Mucosa of stomach (tissue), 1 donor: Measurements from ENCODE around the gene HDLBP.
A peak's percentile ranks its signal among the peaks of the same experiment; 100 is the strongest.

Source experiments
- H3K27me3 ChIP-seq: one replicate; pipeline ENCODE4 v1.7.0; 2013; ENCODE audit warnings: mild to moderate bottlenecking, low read length; ENCODE audit not compliant: control insufficient read depth, insufficient read depth
- H3K36me3 ChIP-seq: one replicate; pipeline ENCODE4 v1.7.0; 2013; ENCODE audit warnings: low read length; ENCODE audit not compliant: control insufficient read depth, insufficient read depth
- H3K4me1 ChIP-seq: one replicate; pipeline ENCODE4 v1.7.0; 2013; ENCODE audit warnings: mild to moderate bottlenecking, low read length; ENCODE audit not compliant: control insufficient read depth, insufficient read depth
- H3K4me3 ChIP-seq: one replicate; pipeline ENCODE4 v1.7.0; 2013; ENCODE audit warnings: low read length
- H3K9ac ChIP-seq: one replicate; pipeline ENCODE4 v1.7.0; 2013; ENCODE audit warnings: mild to moderate bottlenecking, low read length, moderate library complexity
- H3K9me3 ChIP-seq: one replicate; pipeline ENCODE4 v1.7.0; 2013; ENCODE audit warnings: mild to moderate bottlenecking, low read length, moderate library complexity; ENCODE audit not compliant: control insufficient read depth
- donor health status: Pancreatic carcinoma.

The HDLBP gene, protein sequence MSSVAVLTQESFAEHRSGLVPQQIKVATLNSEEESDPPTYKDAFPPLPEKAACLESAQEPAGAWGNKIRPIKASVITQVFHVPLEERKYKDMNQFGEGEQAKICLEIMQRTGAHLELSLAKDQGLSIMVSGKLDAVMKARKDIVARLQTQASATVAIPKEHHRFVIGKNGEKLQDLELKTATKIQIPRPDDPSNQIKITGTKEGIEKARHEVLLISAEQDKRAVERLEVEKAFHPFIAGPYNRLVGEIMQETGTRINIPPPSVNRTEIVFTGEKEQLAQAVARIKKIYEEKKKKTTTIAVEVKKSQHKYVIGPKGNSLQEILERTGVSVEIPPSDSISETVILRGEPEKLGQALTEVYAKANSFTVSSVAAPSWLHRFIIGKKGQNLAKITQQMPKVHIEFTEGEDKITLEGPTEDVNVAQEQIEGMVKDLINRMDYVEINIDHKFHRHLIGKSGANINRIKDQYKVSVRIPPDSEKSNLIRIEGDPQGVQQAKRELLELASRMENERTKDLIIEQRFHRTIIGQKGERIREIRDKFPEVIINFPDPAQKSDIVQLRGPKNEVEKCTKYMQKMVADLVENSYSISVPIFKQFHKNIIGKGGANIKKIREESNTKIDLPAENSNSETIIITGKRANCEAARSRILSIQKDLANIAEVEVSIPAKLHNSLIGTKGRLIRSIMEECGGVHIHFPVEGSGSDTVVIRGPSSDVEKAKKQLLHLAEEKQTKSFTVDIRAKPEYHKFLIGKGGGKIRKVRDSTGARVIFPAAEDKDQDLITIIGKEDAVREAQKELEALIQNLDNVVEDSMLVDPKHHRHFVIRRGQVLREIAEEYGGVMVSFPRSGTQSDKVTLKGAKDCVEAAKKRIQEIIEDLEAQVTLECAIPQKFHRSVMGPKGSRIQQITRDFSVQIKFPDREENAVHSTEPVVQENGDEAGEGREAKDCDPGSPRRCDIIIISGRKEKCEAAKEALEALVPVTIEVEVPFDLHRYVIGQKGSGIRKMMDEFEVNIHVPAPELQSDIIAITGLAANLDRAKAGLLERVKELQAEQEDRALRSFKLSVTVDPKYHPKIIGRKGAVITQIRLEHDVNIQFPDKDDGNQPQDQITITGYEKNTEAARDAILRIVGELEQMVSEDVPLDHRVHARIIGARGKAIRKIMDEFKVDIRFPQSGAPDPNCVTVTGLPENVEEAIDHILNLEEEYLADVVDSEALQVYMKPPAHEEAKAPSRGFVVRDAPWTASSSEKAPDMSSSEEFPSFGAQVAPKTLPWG (N-terminal part only)

DNA sequence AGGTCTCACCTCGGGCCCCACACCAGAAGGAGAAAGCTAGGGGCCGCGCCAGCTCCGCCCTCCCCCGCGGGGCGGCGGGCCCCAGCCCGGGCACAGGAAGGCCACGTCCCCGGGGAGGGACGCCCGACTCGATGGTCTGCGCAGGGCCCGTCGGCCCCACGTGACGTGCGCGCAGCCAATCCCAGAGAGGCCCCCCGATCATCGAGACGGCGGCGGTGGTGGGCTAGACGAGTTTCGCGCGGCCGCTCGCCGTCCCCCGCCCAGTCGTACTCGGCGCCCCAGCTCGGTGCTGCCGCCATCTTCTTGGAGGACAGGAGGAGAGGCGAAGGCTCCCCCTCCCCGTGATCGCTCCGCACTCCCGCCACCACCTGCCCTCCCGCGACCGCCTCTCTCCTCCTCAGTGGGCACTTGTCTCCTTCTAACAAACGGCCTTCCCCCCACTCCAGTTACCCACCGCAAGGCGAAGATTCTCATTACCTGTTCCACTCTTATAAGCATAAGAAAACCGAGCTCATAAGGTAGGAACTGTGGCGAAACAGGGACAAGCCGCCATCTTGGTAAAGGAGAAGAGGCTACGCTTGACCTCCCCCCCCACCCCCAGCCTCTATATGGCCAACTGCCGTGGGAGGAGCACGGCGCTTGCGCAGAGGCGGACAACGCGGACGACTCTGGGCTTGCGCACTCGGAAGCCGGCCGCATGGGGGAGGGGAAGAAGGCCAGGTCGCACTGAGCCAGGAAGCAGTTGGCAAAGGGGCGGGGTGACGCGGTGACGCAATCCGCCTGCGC is at the start of gene HDLBP:
Gene HDLBP, minus strand, starts transcription at position 580 of the 786 bp plus-strand sequence. CDS start 48,803 bp downstream, outside the sequence.
- H3K36me3 ChIP-seq, result no peaks in the 10 kb centered on the region
- H3K9me3 ChIP-seq, result no peaks in the 10 kb centered on the region
- H3K4me1 ChIP-seq, result peaks cover 34% of the 10 kb centered on the region
- peak within 1 kb of the TSS; percentile 58 for H3K4me3 ChIP-seq
- H3K27me3 ChIP-seq, result no peaks in the 10 kb centered on the region
- H3K9ac ChIP-seq, result peak within 1 kb of the TSS; percentile 97

DNA sequence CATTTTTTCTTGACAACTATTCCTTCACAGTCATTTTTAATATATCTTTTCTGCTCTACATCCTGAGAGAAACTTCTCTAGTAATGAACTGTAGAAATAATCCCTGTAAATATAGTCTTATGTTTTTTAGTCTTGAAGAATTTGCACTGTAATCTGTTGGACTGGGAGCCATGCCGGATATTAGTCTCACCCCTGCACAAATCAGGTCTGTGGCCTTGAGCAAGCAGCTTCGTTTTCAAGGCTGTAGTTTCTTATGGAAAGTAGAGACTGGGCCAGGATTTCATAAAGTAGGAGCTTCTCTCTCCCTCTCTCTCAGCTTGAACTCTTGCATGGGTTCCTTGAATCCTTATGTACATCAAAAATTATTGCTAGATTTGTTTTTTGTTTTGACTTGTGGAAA is 49.3 kb upstream of the HDLBP start:
- no peak overlapping the region for H3K9ac ChIP-seq
- peaks cover 4% of the 10 kb centered on the region for H3K36me3 ChIP-seq
- no peak overlapping the region for H3K4me3 ChIP-seq
- no peaks in the 10 kb centered on the region for H3K27me3 ChIP-seq
- H3K4me1 ChIP-seq, result peaks cover 54% of the 10 kb centered on the region
- no peaks in the 10 kb centered on the region for H3K9me3 ChIP-seq

DNA sequence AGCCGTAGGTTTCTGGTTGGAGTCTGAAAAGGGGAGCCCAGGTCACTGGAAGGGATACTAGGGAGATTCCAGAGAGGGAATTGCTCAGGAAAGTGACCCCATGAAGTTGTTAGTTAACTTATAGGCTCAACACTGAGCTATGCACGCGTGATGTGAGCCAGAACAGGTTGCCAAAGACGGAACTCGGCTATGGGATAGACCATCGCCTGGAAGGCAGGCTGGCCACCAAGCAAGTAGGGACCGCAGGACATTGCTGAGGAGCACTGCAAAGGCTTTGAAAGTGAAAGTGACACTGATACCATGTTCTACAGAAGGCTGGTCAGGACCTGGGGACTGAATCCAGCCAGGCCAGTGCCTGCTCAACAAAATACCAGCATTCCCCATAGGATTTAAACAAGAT is 48.0 kb upstream of the HDLBP start:
- Histone ChIP-seq H3K9me3 (no peaks in the 10 kb centered on the region), H3K4me1 (peaks cover 63% of the 10 kb centered on the region), H3K4me3 (peak overlapping the region; percentile 10), H3K27me3 (no peaks in the 10 kb centered on the region), H3K9ac (peak overlapping the region; percentile 40), H3K36me3 (peaks cover 4% of the 10 kb centered on the region)

DNA sequence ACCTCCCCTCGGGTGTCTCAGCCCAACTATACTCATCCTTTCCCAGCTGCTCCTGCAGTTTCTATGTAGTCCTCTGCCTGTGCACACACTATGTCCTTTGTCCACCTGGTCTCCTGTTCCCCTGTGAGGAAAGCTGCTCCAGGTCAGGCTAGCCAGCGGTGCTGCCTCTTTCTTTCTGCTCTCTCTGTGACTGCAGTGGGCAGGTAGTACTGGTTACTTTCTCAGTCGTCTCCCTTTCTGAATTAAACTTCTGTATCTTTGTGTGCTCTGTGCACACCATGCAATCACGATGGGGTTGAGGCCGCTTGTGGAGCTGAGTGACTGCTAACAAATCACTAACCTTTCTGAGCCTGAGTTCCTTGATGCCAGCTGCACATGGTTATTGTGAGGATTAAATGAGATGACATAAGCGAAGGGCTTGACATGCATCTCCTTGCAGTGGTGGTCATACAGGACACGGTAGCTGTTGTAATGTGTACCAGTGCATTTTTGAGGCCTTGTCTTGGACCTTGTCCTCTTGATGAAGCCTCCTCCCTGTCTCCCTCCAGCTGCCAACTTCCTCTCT is 44.1 kb upstream of the HDLBP start:
- Histone ChIP-seq H3K4me1 (peaks cover 59% of the 10 kb centered on the region), H3K27me3 (no peaks in the 10 kb centered on the region), H3K9ac (peak overlapping the region; percentile 11), H3K9me3 (no peaks in the 10 kb centered on the region), H3K4me3 (no peak overlapping the region), H3K36me3 (peaks cover 4% of the 10 kb centered on the region)

DNA sequence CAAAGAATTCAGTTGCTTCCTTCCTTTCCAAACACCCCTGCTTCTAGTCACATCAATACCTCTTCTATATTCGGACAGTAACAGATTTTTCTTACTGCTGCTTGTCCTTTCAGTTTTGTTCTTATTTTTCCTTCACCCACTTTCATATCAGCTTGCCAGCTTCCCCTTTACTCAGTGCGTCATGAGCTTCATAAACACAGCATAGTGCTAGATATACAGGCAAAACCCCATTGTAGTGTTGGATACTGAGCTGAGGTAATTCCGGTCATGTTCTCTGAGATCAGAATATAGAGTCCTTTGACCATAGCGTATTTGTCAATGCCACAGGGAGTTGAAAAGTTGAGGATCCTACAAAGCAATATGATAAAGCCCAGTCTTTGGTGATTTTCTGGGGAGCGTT is 43.0 kb upstream of the HDLBP start:
- Histone ChIP-seq H3K4me1 (peaks cover 53% of the 10 kb centered on the region), H3K9ac (peak overlapping the region; percentile 19), H3K9me3 (no peaks in the 10 kb centered on the region), H3K4me3 (no peak overlapping the region), H3K27me3 (no peaks in the 10 kb centered on the region), H3K36me3 (peaks cover 4% of the 10 kb centered on the region)

DNA sequence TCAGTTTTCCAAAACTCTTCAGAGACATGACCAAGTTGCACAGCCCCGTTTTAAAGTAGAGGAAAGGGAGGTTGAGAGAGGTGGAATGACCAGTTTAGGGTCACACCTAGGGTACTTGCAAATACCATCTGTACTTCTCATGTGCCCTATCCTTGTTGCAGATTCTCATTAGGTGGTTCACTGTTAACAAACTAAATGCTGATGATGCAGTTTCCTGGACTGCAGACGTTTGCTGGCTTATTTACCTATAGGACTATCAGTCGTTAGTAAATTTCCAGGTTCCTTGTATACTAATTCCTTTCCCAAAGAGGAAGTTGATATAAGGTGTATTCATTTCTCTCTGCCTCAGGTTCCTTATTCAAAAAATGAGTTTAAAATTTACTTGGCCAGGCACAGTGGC is 42.1 kb upstream of the HDLBP start:
- Histone ChIP-seq H3K9ac (peak overlapping the region; percentile 5), H3K4me1 (peaks cover 49% of the 10 kb centered on the region)

DNA sequence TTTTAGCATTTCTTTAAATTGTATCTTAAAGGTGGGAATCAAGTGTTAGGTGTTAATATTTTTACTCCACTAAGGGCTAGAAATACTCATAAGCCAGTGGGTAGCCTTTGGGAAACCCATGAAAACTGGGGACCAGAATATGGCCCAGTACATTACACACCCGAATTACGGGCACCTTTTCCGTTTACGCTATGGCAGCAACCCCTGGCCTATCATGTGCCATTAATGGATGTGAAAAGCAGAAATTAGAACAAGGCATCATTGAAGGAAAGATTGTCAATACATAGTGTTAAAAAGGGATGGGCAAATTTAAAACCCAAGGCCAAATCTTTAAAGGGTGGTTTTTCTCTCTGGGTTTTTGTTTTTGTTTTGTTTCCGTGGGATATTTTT is 41.4 kb upstream of the HDLBP start:
- H3K4me1 ChIP-seq, result peaks cover 50% of the 10 kb centered on the region
- H3K4me3 ChIP-seq, result no peak overlapping the region
- no peaks in the 10 kb centered on the region for H3K9me3 ChIP-seq
- H3K27me3 ChIP-seq, result no peaks in the 10 kb centered on the region
- H3K36me3 ChIP-seq, result peaks cover 4% of the 10 kb centered on the region
- peak overlapping the region; percentile 81 for H3K9ac ChIP-seq

More for the DNA sequence above, 42.1 kb upstream of the HDLBP start:
- peaks cover 4% of the 10 kb centered on the region for H3K36me3 ChIP-seq
- H3K9me3 ChIP-seq, result no peaks in the 10 kb centered on the region
- no peak overlapping the region for H3K4me3 ChIP-seq
- no peaks in the 10 kb centered on the region for H3K27me3 ChIP-seq

DNA sequence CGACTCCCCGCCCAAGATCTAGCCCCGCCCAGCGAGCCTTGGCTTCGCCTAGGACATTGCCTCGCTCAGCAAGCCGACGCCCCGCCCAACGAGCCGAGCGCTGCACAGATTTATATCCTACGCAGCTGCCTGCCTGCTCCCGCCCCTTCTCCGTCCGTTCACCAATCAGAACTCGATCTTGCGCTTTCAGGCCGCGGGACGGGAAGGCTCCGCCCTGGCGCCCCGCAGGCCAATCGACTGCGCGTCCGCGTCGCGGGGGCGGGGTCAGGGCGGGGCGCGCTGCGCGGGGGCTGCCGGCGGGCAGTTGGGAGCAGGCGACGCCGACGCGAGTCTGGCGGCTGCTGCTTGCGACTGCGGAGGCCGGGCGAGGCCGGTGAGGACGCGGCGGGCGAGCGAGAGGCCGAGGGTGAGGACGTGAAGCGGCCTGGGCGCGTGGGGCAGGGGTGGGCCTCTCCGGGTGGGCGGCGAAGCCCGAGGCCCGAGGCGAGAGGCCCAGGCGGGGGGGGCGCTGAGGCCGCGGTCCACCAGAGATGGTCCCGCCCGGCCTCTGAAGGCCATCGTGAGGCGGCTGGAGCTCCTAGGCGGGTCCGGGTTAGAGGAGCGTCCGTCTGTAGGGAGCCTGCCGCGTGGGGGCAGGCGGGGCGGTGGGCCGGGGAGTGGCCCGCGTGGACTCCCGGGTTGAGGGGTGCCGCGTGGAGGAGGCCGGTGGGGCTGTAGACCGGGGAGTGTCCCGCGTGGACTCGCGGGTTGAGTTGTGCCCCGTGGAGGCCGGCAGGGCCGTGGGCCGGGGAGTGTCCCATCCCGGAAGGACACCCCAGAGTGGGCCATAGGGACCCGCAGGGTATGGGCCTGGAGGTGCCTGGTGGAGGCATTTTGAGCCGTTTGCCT is 40.8 kb upstream of the HDLBP start, which contains the start of gene FARP2:
Gene FARP2, plus strand, starts transcription at position 303 of the 888 bp plus-strand sequence. CDS start 16,823 bp downstream, outside the sequence.
- Histone ChIP-seq H3K9ac (peak within 1 kb of the TSS; percentile 81), H3K27me3 (no peaks in the 10 kb centered on the region), H3K4me3 (no peak within 1 kb of the TSS), H3K9me3 (no peaks in the 10 kb centered on the region), H3K36me3 (peaks cover 4% of the 10 kb centered on the region), H3K4me1 (peaks cover 56% of the 10 kb centered on the region)

DNA sequence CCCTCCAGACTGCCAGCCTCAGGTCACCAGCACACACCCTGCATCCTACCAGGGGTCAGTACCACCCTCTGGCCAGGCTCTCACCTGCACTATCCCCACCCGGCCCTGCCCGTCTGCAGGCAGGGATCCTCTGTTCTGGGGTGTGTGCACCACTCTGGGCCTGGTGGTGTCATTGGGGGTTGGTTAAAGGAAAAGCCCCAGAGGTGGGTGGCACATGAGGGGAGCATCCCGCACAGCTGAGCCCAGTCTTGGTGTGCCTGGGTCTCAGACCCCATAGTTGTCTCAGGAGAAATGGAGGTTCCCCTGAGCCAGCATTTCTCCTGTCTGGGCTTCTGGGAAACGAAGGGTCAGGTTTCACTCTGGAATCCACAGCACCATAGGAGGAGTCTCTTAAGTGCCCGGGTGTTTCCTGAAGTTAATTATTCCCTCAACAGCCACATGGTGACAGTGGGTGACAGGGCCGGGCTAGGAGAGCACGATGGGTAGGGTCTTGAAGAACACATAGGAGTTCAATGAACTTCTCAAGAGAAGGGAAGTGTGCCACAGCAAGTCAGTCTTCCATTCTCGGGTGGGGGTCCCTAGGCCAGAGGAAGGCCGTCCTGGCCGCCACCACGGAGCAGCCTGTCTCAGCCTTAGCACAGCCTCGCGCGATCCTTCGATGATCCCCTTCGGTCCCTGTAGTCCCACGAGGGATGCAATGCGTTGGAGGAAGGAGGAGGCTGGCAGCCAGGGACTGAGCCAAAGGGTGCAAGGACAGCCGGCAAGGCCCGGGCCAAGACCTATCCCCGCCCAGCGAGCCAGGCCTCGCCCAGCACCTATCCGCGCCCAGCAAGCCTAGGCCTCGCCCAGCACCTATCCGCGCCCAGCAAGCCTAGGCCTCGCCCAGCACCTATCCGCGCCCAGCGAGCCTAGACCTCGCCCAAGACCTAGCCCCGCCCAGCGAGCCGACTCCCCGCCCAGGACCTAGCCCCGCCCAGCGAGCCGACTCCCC is 39.5 kb upstream of the HDLBP start:
- Histone ChIP-seq H3K36me3 (no peaks in the 10 kb centered on the region), H3K9ac (no peak overlapping the region), H3K27me3 (no peaks in the 10 kb centered on the region), H3K4me1 (peaks cover 61% of the 10 kb centered on the region), H3K4me3 (no peak overlapping the region), H3K9me3 (no peaks in the 10 kb centered on the region)
